NCI-H69 (cell line): Measurements from ENCODE around the gene APBA1.
A peak's percentile ranks its signal among the peaks of the same experiment; 100 is the strongest.
"Not testable (repeated sequence)": the region's sequence is repeated elsewhere in the genome, so short reads cannot be mapped to it uniquely, and the experiment has no call there.

Experiments
- DNase-seq: peaks from one replicate; lab custom pipeline; 2025; lab: John Stamatoyannopoulos, UW

Gene APBA1

DNA sequence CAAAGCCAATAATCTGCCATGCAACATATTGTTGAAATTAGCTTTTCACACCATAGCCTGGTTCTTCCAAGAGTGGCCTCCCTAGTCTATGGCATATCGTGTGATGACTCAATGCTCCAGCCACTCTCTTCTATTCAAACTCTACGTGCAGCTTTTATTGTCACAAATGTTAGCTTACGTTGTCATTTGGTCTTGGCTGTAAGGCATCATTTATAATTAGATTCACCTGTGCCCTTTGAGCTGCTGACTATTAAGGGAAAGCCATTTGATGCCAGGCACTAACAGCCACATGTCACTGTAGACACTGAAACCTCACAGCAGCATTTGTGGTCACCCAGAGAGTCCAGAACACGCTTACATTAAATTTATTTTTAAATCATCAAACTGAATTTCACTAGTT, 66.8 kb downstream of the APBA1 start:
- DNase-seq, result peak; percentile 84

DNA sequence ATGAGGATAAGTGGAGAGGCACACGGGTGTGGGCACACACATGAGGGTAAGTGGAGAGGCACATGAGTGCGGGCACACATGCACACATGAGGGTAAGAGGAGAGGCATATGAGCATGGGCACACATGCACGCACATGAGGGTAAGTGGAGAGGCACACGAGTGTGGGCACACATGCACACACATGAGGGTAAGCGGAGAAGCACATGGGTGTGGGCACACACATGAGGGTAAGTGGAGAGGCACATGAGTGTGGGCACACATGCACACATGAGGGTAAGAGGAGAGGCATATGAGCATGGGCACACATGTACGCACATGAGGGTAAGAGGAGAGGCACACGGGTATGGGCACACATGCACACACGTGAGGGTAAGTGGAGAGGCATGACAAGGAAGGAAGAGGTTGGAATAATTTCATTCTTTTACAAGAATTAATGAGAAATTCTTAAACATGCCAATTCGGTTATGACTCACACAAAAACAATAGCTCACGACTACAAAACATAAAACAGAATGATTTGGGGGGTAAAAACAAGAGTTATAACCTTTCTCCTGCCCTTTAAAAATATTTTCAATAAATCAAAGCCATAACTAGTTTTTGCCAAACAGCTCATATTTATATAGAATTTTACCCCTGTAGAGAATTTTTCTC, 67.5 kb downstream of the APBA1 start:
- no peak for DNase-seq

DNA sequence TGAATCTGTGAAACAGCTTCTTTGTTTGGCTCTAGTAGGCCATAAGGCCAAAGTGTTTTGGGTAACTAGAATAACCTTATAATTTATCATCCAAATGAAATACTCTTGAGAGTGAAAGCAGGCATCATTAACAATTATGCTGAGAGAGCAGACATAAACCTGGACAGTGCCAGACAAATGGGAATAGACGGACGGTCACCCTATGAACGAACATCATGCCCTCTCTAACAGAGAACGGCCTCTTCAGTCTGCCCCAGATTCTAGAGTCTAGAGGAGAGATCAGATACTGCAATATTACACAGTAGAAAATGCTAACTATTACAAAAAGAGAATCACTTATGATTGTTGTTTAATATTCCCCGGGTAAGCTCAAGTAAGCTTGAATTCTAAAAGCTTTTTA, 68.5 kb downstream of the APBA1 start:
- no peak for DNase-seq

DNA sequence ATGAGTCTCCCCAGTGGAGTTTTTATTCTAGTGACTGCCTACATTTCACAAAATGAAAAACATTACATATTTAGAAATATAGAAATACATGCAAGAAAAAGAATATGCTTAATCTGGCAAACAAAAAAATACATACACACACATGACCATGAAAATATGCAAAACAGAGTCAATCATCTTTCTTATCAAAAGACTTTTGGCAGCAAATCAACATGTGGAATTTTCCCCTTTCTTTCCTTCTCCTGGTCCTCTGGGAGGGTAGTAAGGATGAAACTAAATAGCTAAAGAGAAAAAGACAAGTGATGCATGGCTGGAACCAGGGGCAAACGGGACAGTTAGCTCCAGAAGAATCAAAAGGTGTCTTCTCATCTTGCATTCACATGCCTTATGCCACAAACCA, 69.4 kb downstream of the APBA1 start:
- no peak for DNase-seq

DNA sequence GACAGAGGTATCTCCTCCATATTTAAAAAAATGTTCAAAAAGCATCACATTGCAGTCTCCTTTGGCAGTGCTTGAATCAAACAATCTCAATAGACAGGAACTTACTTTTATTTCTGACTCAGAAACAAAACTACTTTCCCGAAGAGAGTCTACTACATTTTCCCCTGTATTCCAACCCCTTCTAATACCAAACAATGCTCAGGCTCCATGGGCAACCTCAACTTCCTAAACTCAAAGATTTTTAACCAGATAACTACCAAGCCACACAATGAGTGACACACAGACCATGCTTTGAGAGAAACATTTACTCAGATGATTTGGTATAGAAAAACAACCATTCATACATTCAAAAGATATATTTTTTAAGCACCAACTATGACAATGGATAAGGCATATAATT, 70.5 kb downstream of the APBA1 start:
- no peak for DNase-seq

DNA sequence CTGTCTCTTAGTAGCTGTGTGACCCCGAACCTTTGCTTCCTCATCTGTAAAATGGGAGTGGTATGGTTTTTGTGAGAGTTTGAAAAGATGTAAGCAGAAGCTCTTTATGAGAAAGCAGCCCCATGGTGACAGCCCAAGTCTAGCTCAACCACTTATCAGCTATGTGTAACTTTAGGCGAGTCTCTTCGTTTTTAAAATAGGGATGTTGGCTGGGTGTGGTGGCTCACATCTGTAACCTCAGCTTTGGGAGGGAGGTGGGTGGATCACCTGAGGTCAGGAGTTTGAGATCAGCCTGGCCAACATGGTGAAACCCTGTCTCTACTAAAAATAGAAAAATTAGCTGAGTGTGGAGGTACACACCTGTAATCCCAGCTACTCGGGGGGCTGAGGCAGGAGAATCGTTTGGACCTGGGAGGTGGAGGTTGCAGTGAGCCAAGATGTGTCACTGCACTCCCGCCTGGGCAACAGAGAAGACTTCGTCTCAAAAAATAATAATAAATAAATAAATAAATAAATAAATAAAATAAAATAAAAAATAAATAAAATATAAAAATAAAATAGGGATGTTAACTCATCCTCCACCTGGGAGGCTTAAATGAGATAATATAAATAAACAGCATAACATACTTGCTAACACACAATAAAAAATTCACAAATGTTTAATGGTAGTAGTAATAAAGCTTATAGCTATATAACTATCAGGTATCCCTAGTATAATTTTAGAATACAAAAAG, 71.7 kb downstream of the APBA1 start:
- no peak for DNase-seq

DNA sequence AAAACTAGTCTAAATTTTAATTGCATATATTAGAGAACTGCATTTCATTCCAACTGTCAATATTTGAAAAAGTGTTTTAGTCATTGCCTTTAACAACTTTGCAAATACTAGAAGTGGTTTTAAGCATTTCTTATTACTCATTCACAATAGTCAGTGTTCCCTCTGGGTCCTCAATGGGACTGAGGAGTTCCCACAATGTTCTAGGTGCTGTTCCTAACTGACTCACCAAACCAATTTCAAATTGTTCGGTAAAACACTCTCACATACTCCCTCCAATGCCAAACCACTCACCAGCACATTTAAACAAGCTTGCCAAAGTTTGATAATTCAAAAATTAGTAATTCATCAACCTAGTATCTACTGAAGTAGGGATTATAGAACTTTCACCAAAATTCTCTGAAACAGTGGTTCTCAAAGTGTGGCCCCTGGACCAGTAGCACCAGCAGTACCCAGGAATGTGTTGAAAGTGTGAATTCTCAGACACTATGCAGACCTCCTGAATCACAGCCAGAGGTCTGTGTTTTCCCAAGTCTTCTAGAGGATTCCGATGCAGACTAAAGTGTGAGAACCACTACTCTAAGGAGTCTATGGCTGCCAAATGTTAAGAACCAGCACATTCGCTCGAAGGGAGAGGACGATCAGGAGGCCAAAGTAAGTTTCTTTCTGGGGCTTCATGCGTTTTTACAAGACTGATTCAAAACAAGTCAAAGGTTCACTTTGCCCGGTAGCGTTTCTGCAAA, 72.8 kb downstream of the APBA1 start:
- DNase-seq, result no peak

DNA sequence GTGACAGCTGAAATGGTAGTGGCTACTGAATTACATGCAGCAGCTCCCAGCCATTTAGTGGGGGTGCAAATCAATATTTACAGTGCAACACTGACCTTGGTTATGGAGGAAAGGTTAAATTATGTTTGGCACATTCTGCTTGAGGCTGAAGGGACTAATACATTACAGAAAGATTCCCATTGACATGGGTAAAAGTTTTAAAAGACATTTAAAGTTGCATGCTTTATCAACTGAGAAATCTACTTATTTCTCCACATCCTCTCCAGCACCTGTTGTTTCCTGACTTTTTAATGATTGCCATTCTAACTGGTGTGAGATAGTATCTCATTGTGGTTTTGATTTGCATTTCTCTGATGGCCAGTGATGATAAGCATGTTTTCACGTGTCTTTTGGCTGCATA, 75.3 kb downstream of the APBA1 start:
- DNase-seq, result not testable (repeated sequence)

DNA sequence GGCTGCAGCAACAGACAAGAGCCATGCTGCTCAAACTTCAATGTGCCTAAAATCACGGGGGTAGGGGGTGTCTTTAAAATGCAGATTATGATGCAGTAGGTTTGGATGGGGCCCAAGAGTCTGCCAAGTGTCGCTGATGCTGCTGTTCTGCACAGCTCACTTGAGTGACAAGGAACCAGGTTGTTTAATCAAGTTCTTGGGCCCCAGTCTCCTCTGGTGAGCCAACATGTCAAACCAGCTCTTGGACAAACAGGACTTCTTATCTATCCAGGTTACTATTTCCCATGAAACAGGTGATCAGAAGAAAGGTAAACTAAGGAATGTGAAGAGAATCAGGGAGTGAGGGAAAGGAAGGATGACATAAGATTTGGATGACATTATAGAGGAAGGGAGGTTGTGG, 78.0 kb downstream of the APBA1 start:
- no peak for DNase-seq

DNA sequence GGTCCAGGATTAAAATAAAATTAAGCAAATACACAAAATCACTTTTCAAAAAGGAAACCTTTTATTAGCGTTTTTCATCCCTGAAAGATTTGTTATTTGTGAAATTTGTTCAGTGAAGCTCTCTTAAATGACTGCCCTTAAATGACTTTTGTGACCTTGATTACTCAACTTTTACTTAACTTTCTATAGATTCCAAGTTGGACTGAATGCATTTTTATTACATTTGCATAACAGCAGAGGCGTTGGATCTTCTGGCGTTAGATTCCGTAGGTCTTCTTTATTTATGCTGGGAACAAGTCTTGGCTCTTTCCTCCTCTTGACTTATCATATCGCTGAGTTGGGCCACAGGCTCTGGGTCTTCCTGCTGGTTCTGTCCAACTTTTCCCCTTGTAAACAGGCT, 78.4 kb downstream of the APBA1 start:
- no peak for DNase-seq

DNA sequence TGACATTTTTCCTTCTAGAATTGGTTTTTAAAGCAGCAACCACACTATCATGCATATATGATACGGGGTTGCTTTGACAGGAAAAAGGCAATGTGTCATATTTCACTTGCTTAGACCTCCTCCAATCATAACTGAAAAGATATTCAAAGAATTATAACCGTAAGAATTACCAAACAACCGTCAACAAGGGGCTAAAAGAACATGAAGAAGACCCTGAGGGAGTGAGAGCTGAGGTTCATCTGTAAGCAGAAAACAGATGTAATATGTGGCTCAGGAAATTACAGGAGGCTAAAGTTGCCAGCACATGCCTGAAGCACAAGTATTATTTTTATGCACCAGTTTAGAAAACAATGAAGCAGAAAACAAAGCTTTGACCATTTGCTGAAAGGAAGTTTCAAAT, 78.9 kb downstream of the APBA1 start:
- no peak for DNase-seq

DNA sequence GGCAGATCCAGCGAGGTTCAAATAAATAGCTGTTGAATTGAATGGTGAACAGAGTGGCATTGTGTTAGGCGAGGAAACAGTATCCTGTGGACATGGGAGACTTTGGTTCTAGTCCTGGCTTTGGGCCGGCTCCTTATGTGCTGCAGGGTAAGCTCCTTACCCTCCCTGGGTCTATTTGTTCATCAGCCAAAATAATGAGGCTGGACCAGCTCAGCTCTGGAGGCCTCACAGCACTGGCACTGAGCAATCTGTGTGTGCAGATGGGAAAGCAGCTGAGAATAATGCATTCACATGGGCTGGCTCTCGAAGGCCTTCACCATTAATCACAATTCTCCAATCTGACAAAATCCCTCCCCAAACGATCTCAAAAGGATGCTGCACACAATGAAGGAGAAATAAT, 81.9 kb downstream of the APBA1 start:
- no peak for DNase-seq

DNA sequence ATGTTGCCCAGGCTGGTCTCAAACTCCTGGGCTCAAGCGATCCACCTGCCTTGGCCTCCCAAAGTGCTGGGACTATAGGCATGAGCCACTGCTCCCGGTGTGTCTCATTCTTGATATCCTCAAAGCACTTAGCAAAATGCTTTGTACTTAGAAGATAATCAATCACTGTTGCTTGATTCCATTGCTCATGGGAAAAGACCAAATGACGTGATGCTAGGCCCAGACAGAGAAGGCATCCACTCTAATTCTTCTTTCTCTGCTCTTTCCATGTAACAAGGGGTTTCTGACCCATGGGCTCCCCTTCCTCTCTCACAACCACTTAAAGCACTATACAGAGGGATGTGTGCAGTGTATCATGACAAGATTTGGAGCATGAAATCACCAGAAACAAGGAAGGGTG, 83.0 kb downstream of the APBA1 start:
- no peak for DNase-seq

DNA sequence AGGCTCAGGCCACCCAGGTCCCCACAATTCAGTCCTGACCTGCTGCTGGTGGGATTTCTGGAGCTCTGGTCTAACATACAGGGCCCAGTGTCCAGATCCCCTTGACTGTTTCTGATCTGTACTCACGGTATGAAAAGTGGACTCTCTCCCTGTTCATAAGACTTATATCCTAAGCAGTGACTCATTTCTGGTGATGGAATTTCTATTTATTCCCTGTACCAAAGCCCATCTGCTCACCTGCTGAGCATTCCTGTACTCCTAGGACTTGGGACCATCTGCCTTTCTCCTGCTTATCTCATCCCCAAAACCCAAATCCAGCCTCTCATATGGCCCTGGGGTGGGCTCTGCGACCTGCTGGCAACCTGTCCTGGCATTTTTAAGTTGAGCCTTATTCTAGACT, 86.6 kb downstream of the APBA1 start:
- no peak for DNase-seq

DNA sequence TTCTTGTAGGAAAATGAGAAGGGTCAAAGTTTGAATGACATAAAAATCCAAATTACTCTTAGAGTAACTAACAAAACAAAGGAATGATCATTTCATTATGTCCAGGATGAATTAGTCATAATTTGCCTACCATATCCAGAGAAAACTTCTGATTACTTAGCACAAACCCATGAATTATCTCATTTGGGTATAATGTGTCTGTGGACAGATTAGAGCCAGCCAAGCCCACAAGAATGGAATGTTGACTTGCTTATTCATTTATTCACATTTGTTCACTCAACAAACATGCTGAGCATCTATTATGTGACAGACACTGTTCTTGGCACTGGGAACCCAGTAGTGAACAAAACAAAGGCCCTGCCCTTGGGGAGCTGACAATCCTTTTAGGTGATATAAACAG, 87.4 kb downstream of the APBA1 start:
- DNase-seq, result peak; percentile 65

DNA sequence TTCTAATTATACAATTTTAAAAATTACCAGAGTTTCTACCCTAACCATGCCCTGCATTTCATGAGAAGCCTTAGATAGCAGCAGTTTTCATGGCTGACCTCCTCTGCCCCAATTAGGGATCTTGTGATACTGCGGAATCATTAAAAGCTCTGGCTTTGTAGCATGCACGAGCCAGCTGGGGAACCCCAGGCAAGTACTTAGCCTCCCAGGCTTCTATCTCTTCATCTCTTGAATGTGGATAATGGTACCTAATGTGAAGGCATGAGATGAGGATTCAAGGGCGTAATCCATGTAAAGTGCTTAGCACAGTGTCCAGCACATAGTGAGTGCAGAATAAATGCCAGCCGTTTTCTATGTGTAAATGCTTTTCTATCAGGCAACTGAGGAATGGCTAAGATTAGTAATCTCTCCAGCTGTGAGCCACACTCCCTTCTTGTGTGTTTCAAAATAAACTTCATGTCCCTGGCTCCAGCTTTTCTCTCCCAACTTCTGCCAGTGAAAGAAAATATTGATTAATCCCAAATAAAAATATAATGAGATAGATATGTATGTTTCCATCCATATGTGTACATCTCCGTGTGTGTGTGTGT, 88.4 kb downstream of the APBA1 start:
- no peak for DNase-seq

DNA sequence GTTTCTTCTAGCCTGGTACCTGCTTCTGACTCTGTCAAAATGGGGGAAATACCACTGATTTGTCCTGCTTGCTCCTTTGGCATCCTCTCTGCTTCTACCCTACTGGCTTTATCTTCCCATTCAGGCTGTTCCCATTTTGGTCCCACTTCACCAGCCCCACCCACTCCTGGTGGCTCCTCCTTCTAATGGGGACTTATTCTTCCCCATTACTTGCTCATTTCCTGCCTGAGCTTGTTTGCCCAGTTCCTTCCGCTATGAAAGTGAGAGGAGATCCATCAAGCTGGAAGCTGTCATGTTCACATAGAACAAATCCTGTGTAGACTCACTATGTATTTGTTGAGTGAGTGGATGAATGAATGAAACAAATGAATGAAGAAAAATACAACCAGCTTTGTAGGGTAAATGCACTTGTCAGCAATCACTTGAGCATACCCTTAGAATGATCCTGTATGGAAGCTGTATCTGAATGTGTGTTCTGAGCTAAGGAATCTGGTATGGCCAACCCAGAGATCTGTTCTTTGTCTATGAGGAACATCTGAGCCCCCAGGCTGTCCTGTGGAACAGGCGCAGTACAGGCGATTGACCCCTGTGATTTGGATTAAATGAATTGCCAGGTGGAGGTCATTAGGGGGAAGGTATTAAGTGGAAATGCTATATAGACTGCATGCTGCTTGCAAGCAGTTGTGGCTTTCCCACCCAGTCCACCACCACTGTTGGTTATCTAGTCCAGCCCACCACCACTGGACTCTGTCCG, 89.5 kb downstream of the APBA1 start:
- peak; percentile 47 for DNase-seq

DNA sequence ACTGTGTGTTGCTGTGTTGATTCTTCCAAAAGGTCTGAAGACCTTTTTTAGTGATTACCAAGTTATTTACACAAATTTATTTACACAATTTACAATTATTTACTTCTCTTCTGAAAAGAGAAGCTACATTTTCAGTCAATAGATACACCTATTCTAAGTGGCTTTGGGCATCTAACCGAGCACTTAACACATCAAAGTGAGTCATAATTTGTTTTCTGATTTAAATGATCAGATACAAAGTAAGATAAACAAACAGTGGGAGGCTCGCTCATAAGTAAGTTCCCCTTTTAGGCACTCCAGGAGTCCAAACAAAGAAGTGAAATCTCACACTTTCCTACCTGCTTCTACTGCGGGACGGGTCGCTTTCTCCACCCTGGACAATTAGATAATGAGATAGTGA, 90.2 kb downstream of the APBA1 start:
- DNase-seq, result peak; percentile 33

DNA sequence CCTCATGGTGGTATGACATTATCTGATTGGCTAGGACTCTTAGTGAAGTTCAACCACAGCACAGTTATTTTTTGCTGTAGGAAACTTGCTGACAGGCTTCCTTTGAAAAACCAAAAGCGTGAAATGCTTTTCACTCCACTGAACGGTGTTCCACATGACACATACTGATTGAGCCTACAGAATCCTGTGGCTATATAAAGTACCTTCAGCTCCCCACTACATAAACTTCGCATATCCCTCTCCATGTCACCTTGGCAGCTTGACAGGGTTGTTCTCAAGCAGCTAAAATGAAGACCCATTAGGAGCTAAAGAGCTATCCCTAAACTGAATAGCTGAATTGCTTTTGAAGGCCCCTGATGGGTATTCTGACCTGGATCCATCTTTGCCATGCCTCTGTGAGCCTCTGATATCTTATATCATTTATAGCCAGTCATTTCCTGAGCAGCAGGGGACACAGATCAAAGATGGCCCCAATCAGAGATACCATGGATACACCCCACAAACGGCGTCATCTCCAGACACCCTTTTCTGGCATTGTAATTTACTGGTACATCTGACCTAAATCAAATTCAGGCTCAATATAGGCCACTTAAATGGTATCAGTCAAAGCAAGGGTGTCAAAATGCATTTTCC, 91.5 kb downstream of the APBA1 start:
- DNase-seq, result no peak

DNA sequence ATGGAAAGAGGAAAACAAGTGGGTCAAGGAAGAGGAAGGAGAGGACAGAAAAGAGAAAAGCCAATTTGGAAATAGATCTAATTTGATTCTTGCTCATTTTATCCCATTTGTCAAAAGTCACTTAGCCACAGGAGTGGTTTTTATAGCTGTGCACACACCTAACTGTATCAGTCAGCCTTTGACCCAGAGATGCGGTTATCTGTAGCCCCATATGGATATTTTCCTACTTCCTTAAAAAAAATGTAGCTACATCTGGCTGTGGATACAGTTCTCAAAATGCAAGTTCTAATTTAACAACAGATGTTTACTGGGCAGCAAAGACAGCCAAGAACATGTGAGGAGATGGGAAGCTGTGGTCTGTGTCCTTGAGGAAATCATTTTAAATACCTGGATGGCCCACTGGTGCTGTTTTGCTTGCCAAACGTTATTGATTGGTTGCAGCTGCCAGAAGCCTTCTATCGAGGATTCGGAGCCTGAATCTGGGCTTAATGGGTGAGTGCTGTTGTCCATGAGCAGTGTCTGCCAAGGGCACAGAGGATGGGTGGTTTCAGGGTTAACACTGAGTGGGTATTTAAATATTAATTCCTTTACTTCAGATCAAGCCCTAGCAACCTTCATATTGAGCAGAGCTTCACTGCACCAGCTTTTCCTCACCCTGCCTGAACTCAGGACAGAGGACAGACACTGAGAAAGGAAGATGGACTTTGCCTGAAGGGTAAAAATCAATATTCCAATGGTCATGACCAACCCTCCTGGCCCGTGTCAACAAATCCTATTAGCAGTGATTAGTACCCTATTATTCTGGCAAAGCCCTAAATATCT, 92.2 kb downstream of the APBA1 start:
- no peak for DNase-seq
